Tibial nerve (tissue), 4 donors: ENCODE results near the gene CHIC2. TPM values are rescaled to one million over a fixed set of nuclear protein-coding genes. Genes with fewer than 3 reads are reported as not detected.

Experiments
- DNase-seq, 2 donors: peaks; one replicate each; pipeline ENCODE4 v3.0.0-alpha.2; 2019; ENCODE audit warnings: low spot score in 2 of 2
- H3K27ac ChIP-seq, 4 donors: fragments of 200-600 bp; sonication (generic) in 3 of 4; one replicate each; pipeline ENCODE4 v1.5.1; 2017 to 2019; ENCODE audit warnings: mild to moderate bottlenecking in 1 of 4
- H3K27me3 ChIP-seq, 2 donors: fragments of 200-600 bp; sonication (generic) in 1 of 2; one replicate each; pipeline versions ENCODE4 v1.5.1 to v1.6.0; 2017 to 2019
- H3K36me3 ChIP-seq, 3 donors: fragments of 200-600 bp; sonication (generic); one replicate each; pipeline ENCODE4 v1.5.1; 2018 to 2019
- H3K4me1 ChIP-seq, 4 donors: fragments of 200-600 bp; sonication (generic) in 3 of 4; one replicate each; pipeline ENCODE4 v1.5.1; 2017 to 2019
- H3K4me3 ChIP-seq, 4 donors: fragments of 200-600 bp; sonication (generic) in 3 of 4; one replicate each; pipeline ENCODE4 v1.5.1; 2017 to 2019; ENCODE audit warnings: mild to moderate bottlenecking in 1 of 4, moderate library complexity in 1 of 4
- H3K9me3 ChIP-seq, 4 donors: fragments of 200-600 bp; sonication (generic) in 3 of 4; one replicate each; pipeline ENCODE4 v1.5.1; 2017 to 2019
- CTCF ChIP-seq, 5 experiments: fragments of 200-600 bp in 3 of 5; fragments of 450-650 bp in 2 of 5; sonication (generic) in 3 of 5; IDR thresholded peaks; one replicate each; pipeline ENCODE4 v1.5.1; 2016 to 2019; ENCODE audit warnings: antibody characterized with exemption in 5 of 5, mild to moderate bottlenecking in 3 of 5, moderate library complexity in 2 of 5
- EP300 ChIP-seq, 2 donors: sonication (generic); formaldehyde crosslinking; IDR thresholded peaks; one replicate each; pipeline ENCODE4 v1.6.1; 2017; ENCODE audit warnings: antibody characterized with exemption in 2 of 2, mild to moderate bottlenecking in 1 of 2
- POLR2A ChIP-seq, 2 donors: fragments of 450-650 bp; IDR thresholded peaks; one replicate each; pipeline ENCODE4 v1.6.1; 2017; ENCODE audit warnings: antibody characterized with exemption in 2 of 2, mild to moderate bottlenecking in 2 of 2, moderate library complexity in 2 of 2
- WGBS, 2 donors: methylation state at CpG; one replicate each; pipeline ENCODE4 v1.1.5; 2018; 5-methylcytosine and 5-hydroxymethylcytosine counted together
- total RNA-seq, 4 donors: library from RNA; depleted of rRNA; stranded (reverse); fragments of >200 nt; gene quantifications; one replicate each; pipeline ENCODE4 v1.1.0, GENCODE V29; 2016

Gene CHIC2
- total RNA-seq, 4 donors from 2014 or later = 51.1 to 84.6 (median 60.6) TPM

- Histone ChIP-seq H3K9me3 (no peaks in the 10 kb centered on the region), H3K27me3 (no peaks in the 10 kb centered on the region), H3K4me3 (peak overlapping the region in 3 of 4 donors; percentile 71 to 99 (median 95)), H3K4me1 (peaks cover 4 to 77% (median 50%) of the 10 kb centered on the region in 4 donors), H3K36me3 (no peaks in the 10 kb centered on the region), H3K27ac (no peak overlapping the region)
- 94 to 95% methylated on average over 1 of the region's 1 CpG for WGBS, 2 donors
- TF ChIP-seq POLR2A (IDR thresholded peaks at IDR 0.05) (no peak), EP300 (IDR thresholded peaks at IDR 0.05) (no peak), CTCF (IDR thresholded peaks at IDR 0.05) (no peak)
- no peak for DNase-seq
Measured at GRCh38 chr4:54061873-54062272, 2.5 kb downstream of the CHIC2 start.

DNA sequence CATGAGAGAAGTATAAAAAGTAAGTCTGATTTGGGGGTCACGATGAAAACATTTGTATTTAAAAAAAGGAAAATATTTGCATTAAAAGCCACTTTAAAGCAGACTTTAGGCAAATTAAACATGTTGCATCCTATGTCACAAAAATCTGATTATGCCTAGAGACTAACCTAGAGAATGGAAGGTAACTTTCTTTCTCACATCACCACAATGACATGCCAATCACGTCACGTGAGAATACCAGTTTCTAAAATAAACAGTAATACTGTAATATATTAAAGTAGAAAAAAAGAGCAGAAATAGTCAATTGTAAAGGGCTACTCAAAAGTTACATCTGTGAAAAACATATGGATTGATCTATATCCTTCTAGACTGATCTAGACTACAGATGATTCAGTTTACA, 3.3 kb downstream of the CHIC2 start:
- no peaks in the 10 kb centered on the region for H3K36me3 ChIP-seq
- no peaks in the 10 kb centered on the region for H3K27me3 ChIP-seq
- 72 to 76% methylated on average over 3 of the region's 3 CpGs for WGBS, 2 donors
- DNase-seq = no peak
- TF ChIP-seq EP300 (IDR thresholded peaks at IDR 0.05) = no peak
- no peak for TF ChIP-seq POLR2A (IDR thresholded peaks at IDR 0.05)
- no peak for TF ChIP-seq CTCF (IDR thresholded peaks at IDR 0.05)
- no peaks in the 10 kb centered on the region for H3K9me3 ChIP-seq
- H3K27ac ChIP-seq = no peak overlapping the region
- H3K4me3 ChIP-seq = peak overlapping the region in 1 of 4 donors; percentile 71
- peaks cover 4 to 77% (median 49%) of the 10 kb centered on the region in 4 donors for H3K4me1 ChIP-seq

DNA sequence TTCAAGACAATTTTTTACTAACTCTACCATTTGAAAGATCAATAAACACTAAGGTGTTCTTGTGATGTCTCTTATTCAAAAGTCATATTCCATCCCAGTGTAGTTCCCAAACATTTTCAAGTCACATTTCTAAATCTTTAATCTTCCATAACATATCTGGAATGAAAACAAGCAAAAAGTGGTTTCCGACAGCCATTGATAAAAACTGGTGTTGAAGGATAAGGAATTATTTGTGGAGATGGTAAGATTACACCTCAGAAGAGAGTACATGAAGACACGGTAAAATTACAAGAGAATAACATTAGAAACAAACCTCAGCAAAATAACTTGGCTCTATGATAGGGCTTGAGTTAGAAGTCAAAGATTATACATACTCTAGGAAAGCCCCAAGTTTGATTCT, 4.3 kb downstream of the CHIC2 start:
- Histone ChIP-seq H3K4me1 (peaks cover 4 to 72% (median 41%) of the 10 kb centered on the region in 4 donors), H3K36me3 (no peaks in the 10 kb centered on the region), H3K9me3 (no peaks in the 10 kb centered on the region), H3K4me3 (no peak overlapping the region), H3K27me3 (no peaks in the 10 kb centered on the region), H3K27ac (no peak overlapping the region)
- WGBS, 2 donors = 74 to 77% methylated on average over 2 of the region's 2 CpGs
- DNase-seq = no peak
- TF ChIP-seq EP300 (IDR thresholded peaks at IDR 0.05) = no peak
- no peak for TF ChIP-seq CTCF (IDR thresholded peaks at IDR 0.05)
- TF ChIP-seq POLR2A (IDR thresholded peaks at IDR 0.05) = no peak

GRCh38 chr4:54058171-54058570, 6.2 kb downstream of the CHIC2 start:
- Histone ChIP-seq H3K9me3 (no peaks in the 10 kb centered on the region), H3K36me3 (no peaks in the 10 kb centered on the region), H3K27me3 (no peaks in the 10 kb centered on the region), H3K4me3 (no peak overlapping the region), H3K27ac (no peak overlapping the region), H3K4me1 (peaks cover 4 to 75% (median 40%) of the 10 kb centered on the region in 4 donors)
- TF ChIP-seq CTCF (IDR thresholded peaks at IDR 0.05) (no peak), POLR2A (IDR thresholded peaks at IDR 0.05) (no peak), EP300 (IDR thresholded peaks at IDR 0.05) (no peak)
- DNase-seq = no peak
- WGBS, 2 donors = 85 to 86% methylated on average over 3 of the region's 3 CpGs

- no peaks in the 10 kb centered on the region for H3K27me3 ChIP-seq
- H3K36me3 ChIP-seq = no peaks in the 10 kb centered on the region
- H3K9me3 ChIP-seq = no peaks in the 10 kb centered on the region
- H3K4me3 ChIP-seq = no peak overlapping the region
- no peak for TF ChIP-seq EP300 (IDR thresholded peaks at IDR 0.05)
- TF ChIP-seq POLR2A (IDR thresholded peaks at IDR 0.05) = no peak
- TF ChIP-seq CTCF (IDR thresholded peaks at IDR 0.05) = no peak
- no peak for DNase-seq
- H3K27ac ChIP-seq = no peak overlapping the region
- H3K4me1 ChIP-seq = peaks cover 0 to 69% (median 35%) of the 10 kb centered on the region in 4 donors
Measured at GRCh38 chr4:54056360-54056759, 8.0 kb downstream of the CHIC2 start.
